ENCODE data around the gene APOA4. TPM values are rescaled to one million over a fixed set of nuclear protein-coding genes. Genes with fewer than 3 reads are reported as not detected.

Gene APOA4
- total and polyA plus RNA-seq, 9 of the 15 experiments (the other 6 are each of a cell fraction or from before 2014, with no cell fraction given), result 0.07 TPM; not detected in 8

DNA sequence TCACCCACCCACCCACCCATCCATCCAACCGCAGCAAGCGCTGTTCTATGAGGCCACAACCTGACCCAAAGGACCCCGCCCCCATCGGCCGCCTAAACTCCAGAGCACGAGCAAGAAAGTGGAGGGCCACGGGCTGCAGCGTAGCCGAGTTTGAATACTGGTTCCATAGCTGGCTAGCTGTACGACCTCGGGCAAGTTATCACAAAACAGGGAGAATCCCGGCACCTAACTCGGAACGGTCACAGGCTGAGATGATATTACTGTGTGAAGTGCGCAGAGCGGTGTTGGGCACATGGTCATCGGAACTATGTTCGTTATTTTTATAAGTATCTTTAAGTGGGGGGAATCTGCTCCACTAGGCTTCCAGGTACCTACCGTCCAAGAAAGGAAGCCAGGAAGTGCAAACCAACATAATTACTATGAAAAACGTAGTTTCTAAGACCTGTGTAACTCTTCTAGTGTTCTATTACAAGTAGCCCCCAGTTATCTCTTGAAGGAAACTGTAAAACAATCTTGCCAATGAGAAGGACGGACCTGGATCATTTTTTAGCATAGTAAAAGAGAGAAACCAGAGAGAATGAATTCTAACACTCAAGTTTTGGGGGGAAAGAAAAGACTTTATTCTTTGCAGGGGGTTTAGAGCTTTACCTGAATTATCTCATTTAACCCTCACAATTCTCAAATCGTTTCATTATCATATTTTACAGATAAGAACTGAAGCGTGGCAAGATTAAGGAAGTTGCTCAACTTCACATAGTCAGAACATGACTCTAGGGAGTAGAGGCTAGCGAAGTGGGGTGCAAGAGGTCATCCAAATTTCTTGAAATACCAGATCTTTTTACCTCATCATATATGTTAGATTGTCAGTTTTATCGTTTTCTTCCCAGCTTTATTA is 49.7 kb downstream of the APOA4 start:
- H4K20me1 ChIP-seq (replicated peaks; ENCODE audit: control insufficient read depth, insufficient read depth, low read length), result peaks cover 5% of the 10 kb centered on the region; the same call in 1 of the 2 replicates
- peaks cover 6% of the 10 kb centered on the region for H3K9me1 ChIP-seq (ENCODE audit: control insufficient read depth, insufficient read depth, low read length)
- in situ Hi-C loops (cut with MboI) (no loop called here), intact Hi-C loops (cut with micrococcal nuclease) (no loop called here)
- H3K27me3 ChIP-seq (ENCODE audit: control insufficient read depth in 2 of 2, insufficient read depth in 2 of 2, low read length in 2 of 2), result no peaks in the 10 kb centered on the region
- ATAC-seq (peak; percentile 72), DNase-seq (ENCODE audit: extremely low read depth in 1 of 4, low spot score in 3 of 4) (no peak), FAIRE-seq (no peak)
- no peaks in the 10 kb centered on the region for H3K9me3 ChIP-seq (replicated peaks; ENCODE audit: control insufficient read depth, insufficient read depth, low read depth, low read length)
- peaks cover 22% of the 10 kb centered on the region for H3K79me2 ChIP-seq (ENCODE audit: control insufficient read depth, insufficient read depth, low read length)
- peak overlapping the region; percentile 96 for H3K4me3 ChIP-seq
- 2% methylated on average over 23 of the region's 25 CpGs for WGBS (ENCODE audit: insufficient coverage, low coverage, missing lambda C conversion rate)
- peak overlapping the region; percentile 88 for H3K27ac ChIP-seq (ENCODE audit: extremely low read depth, low read depth, low read length)
- H3K4me2 ChIP-seq (ENCODE audit: insufficient read depth, low read length), result peak overlapping the region; percentile 99
- peaks cover 40% of the 10 kb centered on the region for H3K36me3 ChIP-seq (ENCODE audit: control insufficient read depth, insufficient read depth, low read length)
- CTCF ChIA-PET (ENCODE audit: low intra/inter-chr PET ratio), result no interaction called here
- H3K4me1 ChIP-seq (replicated peaks in 1 of 2; ENCODE audit: control insufficient read depth in 2 of 2, insufficient read depth in 2 of 2, low read length in 2 of 2), result peaks cover 14 to 42% of the 10 kb centered on the region in 2 experiments; a peak in 4 of 5 replicates
- POLR2A ChIA-PET, result interaction anchor here (0.7 to 1.1 kb wide), 4 partner anchors 10 to 817 kb away, joined by 3 to 5 read pairs (median 3); no protein-coding TSS in a partner anchor
- BruUV-seq (replicated peaks), result TSS peak; percentile 87
- H2AFZ ChIP-seq (ENCODE audit: low read depth, low read length), result peak overlapping the region; percentile 98
- peak overlapping the region; percentile 66 to 98 for H3K9ac ChIP-seq (ENCODE audit: insufficient read depth in 1 of 2, low read depth in 2 of 2, low read length in 2 of 2)
- TF ChIP-seq MAFF (IDR thresholded peaks at IDR 0.05; ENCODE audit: low read length) (no peak), TAF7 (tag; IDR thresholded peaks at IDR 0.05) (no peak), NFRKB (IDR thresholded peaks at IDR 0.05; ENCODE audit: low read depth) (peak; percentile 18; the same call in 1 of the 2 replicates), BDP1 (IDR thresholded peaks at IDR 0.05; ENCODE audit: insufficient read depth, insufficient read length) (no peak), SMAD3 (CRISPR knock-in tag; conservative IDR thresholded peaks at IDR 0.05) (no peak), CREB3 (tag; conservative IDR thresholded peaks at IDR 0.05; ENCODE audit: low read depth) (no peak), E2F8 (IDR thresholded peaks at IDR 0.05; ENCODE audit: low read depth, partially characterized antibody) (no peak), MEF2A (IDR thresholded peaks at IDR 0.05; ENCODE audit: control insufficient read depth, low read depth, low read length) (no peak)
- TF ChIP-seq, protein P1, sequence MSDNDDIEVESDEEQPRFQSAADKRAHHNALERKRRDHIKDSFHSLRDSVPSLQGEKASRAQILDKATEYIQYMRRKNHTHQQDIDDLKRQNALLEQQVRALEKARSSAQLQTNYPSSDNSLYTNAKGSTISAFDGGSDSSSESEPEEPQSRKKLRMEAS (CRISPR knock-in tag; IDR thresholded peaks at IDR 0.05), result peak; percentile 30
